ENCODE results near the gene UIMC1. TPM values are rescaled to one million over a fixed set of nuclear protein-coding genes. Genes with fewer than 3 reads are reported as not detected.
A peak's percentile ranks its signal among the peaks of the same experiment; 100 is the strongest.
"Not testable (repeated sequence)": the region's sequence is repeated elsewhere in the genome, so short reads cannot be mapped to it uniquely, and the experiment has no call there.

UIMC1 gene
- total and polyA plus RNA-seq, 11 donors = 14.8 to 40.2 (median 31.9) TPM

DNA sequence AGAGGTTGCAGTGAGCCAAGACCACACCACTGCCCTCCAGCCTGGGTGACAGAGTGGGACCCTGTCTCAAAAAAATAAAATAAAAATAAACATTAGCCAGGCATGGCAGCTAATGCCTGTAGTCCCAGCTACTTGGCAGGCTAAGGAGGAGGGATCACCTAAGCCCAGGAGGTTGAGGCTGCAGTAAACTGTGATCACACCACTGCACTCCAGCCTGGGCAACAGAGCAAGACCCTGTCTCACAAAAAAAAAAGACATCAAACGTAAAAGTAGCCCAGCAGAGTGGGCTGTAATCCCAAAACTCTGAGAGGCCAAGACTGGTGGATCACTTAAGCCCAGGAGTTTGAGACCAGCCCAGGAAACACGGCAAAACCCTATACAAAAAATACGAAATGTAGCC lies 19.0 kb downstream of the UIMC1 start:
- DNase-seq = no peak
- Histone ChIP-seq H3K27me3 (no peaks in the 10 kb centered on the region), H3K9me3 (no peaks in the 10 kb centered on the region), H3K4me3 (no peak overlapping the region), H3K4me1 (peaks cover 0 to 18% (median 12%) of the 10 kb centered on the region in 12 donors), H3K27ac (no peak overlapping the region), H3K36me3 (peaks cover 0 to under 1% (median 0%) of the 10 kb centered on the region in 9 donors)
- TF ChIP-seq POLR2A (IDR thresholded peaks at IDR 0.05) = no peak
- TF ChIP-seq, protein P1, sequence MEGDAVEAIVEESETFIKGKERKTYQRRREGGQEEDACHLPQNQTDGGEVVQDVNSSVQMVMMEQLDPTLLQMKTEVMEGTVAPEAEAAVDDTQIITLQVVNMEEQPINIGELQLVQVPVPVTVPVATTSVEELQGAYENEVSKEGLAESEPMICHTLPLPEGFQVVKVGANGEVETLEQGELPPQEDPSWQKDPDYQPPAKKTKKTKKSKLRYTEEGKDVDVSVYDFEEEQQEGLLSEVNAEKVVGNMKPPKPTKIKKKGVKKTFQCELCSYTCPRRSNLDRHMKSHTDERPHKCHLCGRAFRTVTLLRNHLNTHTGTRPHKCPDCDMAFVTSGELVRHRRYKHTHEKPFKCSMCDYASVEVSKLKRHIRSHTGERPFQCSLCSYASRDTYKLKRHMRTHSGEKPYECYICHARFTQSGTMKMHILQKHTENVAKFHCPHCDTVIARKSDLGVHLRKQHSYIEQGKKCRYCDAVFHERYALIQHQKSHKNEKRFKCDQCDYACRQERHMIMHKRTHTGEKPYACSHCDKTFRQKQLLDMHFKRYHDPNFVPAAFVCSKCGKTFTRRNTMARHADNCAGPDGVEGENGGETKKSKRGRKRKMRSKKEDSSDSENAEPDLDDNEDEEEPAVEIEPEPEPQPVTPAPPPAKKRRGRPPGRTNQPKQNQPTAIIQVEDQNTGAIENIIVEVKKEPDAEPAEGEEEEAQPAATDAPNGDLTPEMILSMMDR (IDR thresholded peaks at IDR 0.05) = no peak
- ATAC-seq = no peak
- intact Hi-C loops (cut with DNase I) = no loop called here
- WGBS, 4 donors = 81 to 90% (median 88%) methylated on average over 3 of the region's 3 CpGs

DNA sequence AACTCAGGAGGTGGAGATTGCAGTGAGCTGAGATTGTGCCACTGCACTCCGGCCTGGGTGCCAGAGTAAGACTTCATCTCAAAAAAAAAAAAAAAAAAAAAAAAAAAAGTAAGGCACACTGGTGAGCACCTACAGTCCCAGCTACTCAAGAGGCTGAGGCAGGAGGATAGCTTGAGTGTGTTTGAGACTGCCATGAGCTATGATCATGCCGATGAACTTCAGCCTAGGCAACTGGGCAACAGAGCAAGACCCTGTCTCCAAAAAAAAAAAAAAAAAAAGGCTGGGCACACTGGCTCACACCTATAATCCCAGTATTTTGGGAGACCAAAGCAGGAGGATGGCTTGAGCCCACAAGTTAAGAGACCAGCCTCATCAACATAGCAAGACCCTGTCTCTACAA lies 20.3 kb downstream of the UIMC1 start:
- no peak for DNase-seq
- 76 to 99% (median 98%) methylated on average over 2 of the region's 2 CpGs for WGBS, 4 donors

DNA sequence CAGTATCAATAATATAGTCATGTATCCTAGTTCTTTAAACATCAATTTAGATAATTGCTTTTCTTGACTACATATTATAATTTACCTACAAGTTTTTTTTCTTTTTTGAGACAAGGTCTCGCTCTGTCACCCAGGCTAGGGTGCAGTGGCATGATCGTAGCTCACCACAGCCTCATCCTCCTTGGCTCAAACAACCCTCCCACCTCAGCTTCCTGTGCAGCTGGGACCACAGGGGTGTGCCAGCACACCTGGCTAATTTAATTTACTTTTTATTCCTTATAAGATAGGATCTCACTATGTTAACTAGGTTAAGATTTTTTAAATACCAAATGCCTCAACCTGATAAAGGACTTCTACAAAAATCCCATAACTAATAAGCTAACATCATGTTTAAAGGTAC lies 21.1 kb downstream of the UIMC1 start:
- Histone ChIP-seq H3K4me1 (peaks cover 0 to 22% (median 11%) of the 10 kb centered on the region in 12 donors), H3K9me3 (no peaks in the 10 kb centered on the region), H3K27me3 (no peaks in the 10 kb centered on the region), H3K27ac (peak overlapping the region in 3 of 12 donors; percentile 14 to 49 (median 20)), H3K36me3 (peaks cover 0 to 22% (median 19%) of the 10 kb centered on the region in 9 donors), H3K4me3 (no peak overlapping the region)
- intact Hi-C loops (cut with DNase I) = no loop called here
- no peak for DNase-seq
- ATAC-seq = no peak
- TF ChIP-seq POLR2A (IDR thresholded peaks at IDR 0.05) = no peak
- TF ChIP-seq, protein P1 (IDR thresholded peaks at IDR 0.05) = no peak
- WGBS, 4 donors = 63 to 76% (median 72%) methylated on average over 2 of the region's 2 CpGs

More for the DNA sequence above, 20.3 kb downstream of the UIMC1 start:
- Histone ChIP-seq H3K4me3 (no peak overlapping the region), H3K4me1 (peaks cover 0 to 22% (median 11%) of the 10 kb centered on the region in 12 donors), H3K9me3 (no peaks in the 10 kb centered on the region), H3K36me3 (peaks cover 0 to 14% (median 12%) of the 10 kb centered on the region in 9 donors), H3K27me3 (no peaks in the 10 kb centered on the region), H3K27ac (no peak overlapping the region)
- ATAC-seq = no peak
- TF ChIP-seq, protein P1 (IDR thresholded peaks at IDR 0.05) = no peak
- intact Hi-C loops (cut with DNase I) = no loop called here

DNA sequence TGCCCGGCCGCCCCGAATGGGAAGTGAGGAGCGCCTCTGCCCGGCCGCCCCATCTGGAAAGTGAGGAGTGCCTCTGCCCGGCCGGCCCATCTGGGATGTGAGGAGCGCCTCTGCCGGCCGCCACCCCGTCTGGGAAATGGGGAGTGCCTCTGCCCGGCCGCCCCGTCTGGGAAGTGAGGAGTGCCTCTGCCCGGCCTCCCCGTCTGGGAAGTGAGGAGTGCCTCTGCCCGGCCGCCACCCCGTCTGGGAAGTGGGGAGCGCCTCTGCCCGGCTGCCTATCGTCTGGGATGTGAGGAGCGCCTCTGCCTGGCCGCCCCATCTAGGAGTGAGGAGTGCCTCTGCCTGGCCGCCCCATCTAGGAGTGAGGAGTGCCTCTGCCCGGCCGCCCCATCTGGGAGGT lies 22.4 kb downstream of the UIMC1 start:
- peaks cover 0 to 22% (median 8%) of the 10 kb centered on the region in 12 donors for H3K4me1 ChIP-seq
- H3K36me3 ChIP-seq = peaks cover 0 to 35% (median 33%) of the 10 kb centered on the region in 9 donors
- DNase-seq; ATAC-seq; intact Hi-C loops (cut with DNase I); H3K9me3 ChIP-seq; H3K4me3 ChIP-seq; H3K27me3 ChIP-seq: not testable (repeated sequence)
- peak overlapping the region in 1 of 12 donors; percentile 28 for H3K27ac ChIP-seq
- 96 to 100% (median 98%) methylated on average over 6 to 28 of the region's 28 CpGs for WGBS, 4 donors

DNA sequence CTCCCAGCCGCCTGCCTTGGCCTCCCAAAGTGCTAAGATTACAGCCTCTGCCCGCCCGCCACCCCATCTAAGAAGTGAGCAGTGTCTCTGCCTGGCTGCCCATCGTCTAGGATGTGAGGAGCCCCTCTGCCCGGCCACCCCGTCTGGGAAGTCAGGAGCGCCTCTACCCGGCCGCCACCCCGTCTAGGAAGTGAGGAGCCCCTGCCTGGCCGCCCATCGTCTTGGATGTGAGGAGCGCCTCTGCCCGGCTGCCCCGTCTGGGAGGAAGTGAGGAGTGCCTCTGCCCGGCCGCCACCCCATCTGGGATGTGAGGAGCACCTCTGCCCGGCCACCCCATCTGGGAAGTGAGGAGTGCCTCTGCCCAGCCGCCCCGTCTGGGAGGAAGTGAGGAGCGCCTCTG lies 23.0 kb downstream of the UIMC1 start:
- H3K4me1 ChIP-seq = peaks cover 0 to 22% (median 8%) of the 10 kb centered on the region in 12 donors
- WGBS, 4 donors = 89 to 98% (median 95%) methylated on average over 9 to 21 of the region's 21 CpGs
- ATAC-seq; H3K9me3 ChIP-seq; intact Hi-C loops (cut with DNase I); DNase-seq; H3K27me3 ChIP-seq; H3K4me3 ChIP-seq: not testable (repeated sequence)
- H3K36me3 ChIP-seq = peaks cover 0 to 41% (median 39%) of the 10 kb centered on the region in 9 donors
- H3K27ac ChIP-seq = peak overlapping the region in 3 of 12 donors; percentile 4 to 28 (median 22)

DNA sequence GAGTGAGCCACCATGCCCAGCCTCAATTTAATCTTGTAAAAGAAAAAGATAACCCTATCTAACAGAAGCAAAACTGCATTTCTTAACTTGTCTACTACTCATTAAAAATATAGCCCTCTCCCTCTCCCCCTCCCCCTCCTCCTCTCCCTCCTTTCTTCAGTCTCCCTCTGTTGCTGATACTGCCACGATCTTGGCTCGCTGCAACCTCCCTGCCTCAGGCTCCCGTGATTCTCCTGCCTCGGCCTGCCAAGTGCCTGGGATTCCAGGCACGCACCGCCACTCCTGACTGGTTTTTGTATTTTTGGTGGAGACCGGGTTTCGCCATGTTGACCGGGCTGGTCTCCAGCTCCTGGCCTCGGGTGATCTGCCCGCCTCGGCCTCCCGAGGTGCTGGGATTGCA lies 23.5 kb downstream of the UIMC1 start:
- H3K4me1 ChIP-seq = peaks cover 0 to 22% (median 8%) of the 10 kb centered on the region in 12 donors
- H3K36me3 ChIP-seq = peaks cover 0 to 44% (median 41%) of the 10 kb centered on the region in 9 donors
- peak in 2 of 4 donors; percentile 53 to 61 for ATAC-seq
- H3K27me3 ChIP-seq; H3K9me3 ChIP-seq; intact Hi-C loops (cut with DNase I); H3K4me3 ChIP-seq: not testable (repeated sequence)
- DNase-seq = peak in 4 of 5 donors; percentile 22 to 65 (median 38)
- H3K27ac ChIP-seq = peak overlapping the region in 4 of 12 donors; percentile 22 to 52 (median 37)
- 48 to 59% (median 54%) methylated on average over 9 to 13 of the region's 13 CpGs for WGBS, 4 donors
